GM23338 (cell line): ENCODE measurements around the gene CGNL1.

Experiments
- CREB1 ChIP-seq: fragments of 250-450 bp; sonication (Bioruptor Pico); IDR thresholded peaks from 2 replicates; pipeline ENCODE4 v1.5.0; 2020; ENCODE audit warnings: low read depth, mild to moderate bottlenecking, moderate library complexity
- CTCF ChIP-seq, 2 experiments: fragments of 200-600 bp in 1 of 2; sonication (generic) in 1 of 2; conservative IDR thresholded peaks; 2 replicates each; pipeline versions ENCODE4 v1.5.1 to v1.6.1; 2016 to 2017; ENCODE audit warnings: antibody characterized with exemption in 2 of 2, low read depth in 2 of 2, mild to moderate bottlenecking in 2 of 2, moderate library complexity in 1 of 2
- EZH2 ChIP-seq: fragments of 200-600 bp; sonication (generic); IDR thresholded peaks from one replicate; pipeline ENCODE4 v1.8.0; 2017; ENCODE audit warnings: antibody characterized with exemption, mild to moderate bottlenecking, low read depth; ENCODE audit not compliant: unreplicated experiment
- EZH2phosphoT487 ChIP-seq: fragments of 200-600 bp; sonication (generic); IDR thresholded peaks from one replicate; pipeline ENCODE4 v1.8.1; 2018; ENCODE audit warnings: antibody characterized with exemption; ENCODE audit not compliant: unreplicated experiment
- JUNB ChIP-seq: IDR thresholded peaks from one replicate; pipeline ENCODE4 v1.6.1; 2016; ENCODE audit warnings: antibody characterized with exemption; ENCODE audit not compliant: unreplicated experiment
- POLR2AphosphoS5 ChIP-seq: IDR thresholded peaks from 2 replicates; pipeline ENCODE4 v1.6.1; 2016; ENCODE audit warnings: antibody characterized with exemption, low read depth
- STAT1 ChIP-seq: IDR thresholded peaks from one replicate; pipeline ENCODE4 v1.6.1; 2016; ENCODE audit warnings: antibody characterized with exemption; ENCODE audit not compliant: unreplicated experiment
- ZNF114 ChIP-seq: fragments of 250-450 bp; sonication (Bioruptor Pico); IDR thresholded peaks from 2 replicates; pipeline ENCODE4 v1.5.0; 2020; ENCODE audit warnings: mild to moderate bottlenecking, moderate library complexity
- ZNF331 ChIP-seq: fragments of 250-450 bp; sonication (Bioruptor Pico); IDR thresholded peaks from 2 replicates; pipeline ENCODE4 v1.5.0; 2020; ENCODE audit warnings: low read depth, mild to moderate bottlenecking, moderate library complexity
- TF ChIP-seq, protein P1 (sequence below): IDR thresholded peaks from one replicate; pipeline ENCODE4 v1.6.1; 2018; ENCODE audit warnings: antibody characterized with exemption; ENCODE audit not compliant: unreplicated experiment
- TF ChIP-seq, protein P2 (sequence below): fragments of 250-450 bp; sonication (Bioruptor Pico); IDR thresholded peaks from 2 replicates; pipeline ENCODE4 v1.5.0; 2020; ENCODE audit warnings: mild to moderate bottlenecking, moderate library complexity

- TF ChIP-seq CTCF (conservative IDR thresholded peaks at IDR 0.05; ENCODE audit: low read depth in 2 of 2): no peak
- TF ChIP-seq POLR2AphosphoS5: no peak
- TF ChIP-seq EZH2: no peak
- TF ChIP-seq, protein P1, sequence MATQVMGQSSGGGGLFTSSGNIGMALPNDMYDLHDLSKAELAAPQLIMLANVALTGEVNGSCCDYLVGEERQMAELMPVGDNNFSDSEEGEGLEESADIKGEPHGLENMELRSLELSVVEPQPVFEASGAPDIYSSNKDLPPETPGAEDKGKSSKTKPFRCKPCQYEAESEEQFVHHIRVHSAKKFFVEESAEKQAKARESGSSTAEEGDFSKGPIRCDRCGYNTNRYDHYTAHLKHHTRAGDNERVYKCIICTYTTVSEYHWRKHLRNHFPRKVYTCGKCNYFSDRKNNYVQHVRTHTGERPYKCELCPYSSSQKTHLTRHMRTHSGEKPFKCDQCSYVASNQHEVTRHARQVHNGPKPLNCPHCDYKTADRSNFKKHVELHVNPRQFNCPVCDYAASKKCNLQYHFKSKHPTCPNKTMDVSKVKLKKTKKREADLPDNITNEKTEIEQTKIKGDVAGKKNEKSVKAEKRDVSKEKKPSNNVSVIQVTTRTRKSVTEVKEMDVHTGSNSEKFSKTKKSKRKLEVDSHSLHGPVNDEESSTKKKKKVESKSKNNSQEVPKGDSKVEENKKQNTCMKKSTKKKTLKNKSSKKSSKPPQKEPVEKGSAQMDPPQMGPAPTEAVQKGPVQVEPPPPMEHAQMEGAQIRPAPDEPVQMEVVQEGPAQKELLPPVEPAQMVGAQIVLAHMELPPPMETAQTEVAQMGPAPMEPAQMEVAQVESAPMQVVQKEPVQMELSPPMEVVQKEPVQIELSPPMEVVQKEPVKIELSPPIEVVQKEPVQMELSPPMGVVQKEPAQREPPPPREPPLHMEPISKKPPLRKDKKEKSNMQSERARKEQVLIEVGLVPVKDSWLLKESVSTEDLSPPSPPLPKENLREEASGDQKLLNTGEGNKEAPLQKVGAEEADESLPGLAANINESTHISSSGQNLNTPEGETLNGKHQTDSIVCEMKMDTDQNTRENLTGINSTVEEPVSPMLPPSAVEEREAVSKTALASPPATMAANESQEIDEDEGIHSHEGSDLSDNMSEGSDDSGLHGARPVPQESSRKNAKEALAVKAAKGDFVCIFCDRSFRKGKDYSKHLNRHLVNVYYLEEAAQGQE: no peak
- no peak for TF ChIP-seq EZH2phosphoT487
- TF ChIP-seq, protein P2, sequence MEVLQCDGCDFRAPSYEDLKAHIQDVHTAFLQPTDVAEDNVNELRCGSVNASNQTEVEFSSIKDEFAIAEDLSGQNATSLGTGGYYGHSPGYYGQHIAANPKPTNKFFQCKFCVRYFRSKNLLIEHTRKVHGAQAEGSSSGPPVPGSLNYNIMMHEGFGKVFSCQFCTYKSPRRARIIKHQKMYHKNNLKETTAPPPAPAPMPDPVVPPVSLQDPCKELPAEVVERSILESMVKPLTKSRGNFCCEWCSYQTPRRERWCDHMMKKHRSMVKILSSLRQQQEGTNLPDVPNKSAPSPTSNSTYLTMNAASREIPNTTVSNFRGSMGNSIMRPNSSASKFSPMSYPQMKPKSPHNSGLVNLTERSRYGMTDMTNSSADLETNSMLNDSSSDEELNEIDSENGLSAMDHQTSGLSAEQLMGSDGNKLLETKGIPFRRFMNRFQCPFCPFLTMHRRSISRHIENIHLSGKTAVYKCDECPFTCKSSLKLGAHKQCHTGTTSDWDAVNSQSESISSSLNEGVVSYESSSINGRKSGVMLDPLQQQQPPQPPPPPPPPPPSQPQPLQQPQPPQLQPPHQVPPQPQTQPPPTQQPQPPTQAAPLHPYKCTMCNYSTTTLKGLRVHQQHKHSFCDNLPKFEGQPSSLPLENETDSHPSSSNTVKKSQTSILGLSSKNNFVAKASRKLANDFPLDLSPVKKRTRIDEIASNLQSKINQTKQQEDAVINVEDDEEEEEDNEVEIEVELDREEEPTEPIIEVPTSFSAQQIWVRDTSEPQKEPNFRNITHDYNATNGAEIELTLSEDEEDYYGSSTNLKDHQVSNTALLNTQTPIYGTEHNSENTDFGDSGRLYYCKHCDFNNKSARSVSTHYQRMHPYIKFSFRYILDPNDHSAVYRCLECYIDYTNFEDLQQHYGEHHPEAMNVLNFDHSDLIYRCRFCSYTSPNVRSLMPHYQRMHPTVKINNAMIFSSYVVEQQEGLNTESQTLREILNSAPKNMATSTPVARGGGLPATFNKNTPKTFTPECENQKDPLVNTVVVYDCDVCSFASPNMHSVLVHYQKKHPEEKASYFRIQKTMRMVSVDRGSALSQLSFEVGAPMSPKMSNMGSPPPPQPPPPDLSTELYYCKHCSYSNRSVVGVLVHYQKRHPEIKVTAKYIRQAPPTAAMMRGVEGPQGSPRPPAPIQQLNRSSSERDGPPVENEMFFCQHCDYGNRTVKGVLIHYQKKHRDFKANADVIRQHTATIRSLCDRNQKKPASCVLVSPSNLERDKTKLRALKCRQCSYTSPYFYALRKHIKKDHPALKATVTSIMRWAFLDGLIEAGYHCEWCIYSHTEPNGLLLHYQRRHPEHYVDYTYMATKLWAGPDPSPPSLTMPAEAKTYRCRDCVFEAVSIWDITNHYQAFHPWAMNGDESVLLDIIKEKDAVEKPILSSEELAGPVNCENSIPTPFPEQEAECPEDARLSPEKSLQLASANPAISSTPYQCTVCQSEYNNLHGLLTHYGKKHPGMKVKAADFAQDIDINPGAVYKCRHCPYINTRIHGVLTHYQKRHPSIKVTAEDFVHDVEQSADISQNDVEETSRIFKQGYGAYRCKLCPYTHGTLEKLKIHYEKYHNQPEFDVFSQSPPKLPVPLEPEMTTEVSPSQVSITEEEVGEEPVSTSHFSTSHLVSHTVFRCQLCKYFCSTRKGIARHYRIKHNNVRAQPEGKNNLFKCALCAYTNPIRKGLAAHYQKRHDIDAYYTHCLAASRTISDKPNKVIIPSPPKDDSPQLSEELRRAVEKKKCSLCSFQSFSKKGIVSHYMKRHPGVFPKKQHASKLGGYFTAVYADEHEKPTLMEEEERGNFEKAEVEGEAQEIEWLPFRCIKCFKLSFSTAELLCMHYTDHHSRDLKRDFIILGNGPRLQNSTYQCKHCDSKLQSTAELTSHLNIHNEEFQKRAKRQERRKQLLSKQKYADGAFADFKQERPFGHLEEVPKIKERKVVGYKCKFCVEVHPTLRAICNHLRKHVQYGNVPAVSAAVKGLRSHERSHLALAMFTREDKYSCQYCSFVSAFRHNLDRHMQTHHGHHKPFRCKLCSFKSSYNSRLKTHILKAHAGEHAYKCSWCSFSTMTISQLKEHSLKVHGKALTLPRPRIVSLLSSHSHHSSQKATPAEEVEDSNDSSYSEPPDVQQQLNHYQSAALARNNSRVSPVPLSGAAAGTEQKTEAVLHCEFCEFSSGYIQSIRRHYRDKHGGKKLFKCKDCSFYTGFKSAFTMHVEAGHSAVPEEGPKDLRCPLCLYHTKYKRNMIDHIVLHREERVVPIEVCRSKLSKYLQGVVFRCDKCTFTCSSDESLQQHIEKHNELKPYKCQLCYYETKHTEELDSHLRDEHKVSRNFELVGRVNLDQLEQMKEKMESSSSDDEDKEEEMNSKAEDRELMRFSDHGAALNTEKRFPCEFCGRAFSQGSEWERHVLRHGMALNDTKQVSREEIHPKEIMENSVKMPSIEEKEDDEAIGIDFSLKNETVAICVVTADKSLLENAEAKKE (CRISPR knock-in tag): no peak
- no peak for TF ChIP-seq JUNB
- TF ChIP-seq STAT1: no peak
- no peak for TF ChIP-seq CREB1 (CRISPR knock-in tag)
- no peak for TF ChIP-seq ZNF114
- no peak for TF ChIP-seq ZNF331 (CRISPR knock-in tag)
These were observed 149.3 kb downstream of the CGNL1 start for GRCh38 chr15:57525581-57525980.
